CD4-positive, alpha-beta T cell treated with Interleukin-6 for 4 hours (primary cell): ENCODE results near the gene POLR2F.

Experiments used
- DNase-seq: peaks from one replicate; pipeline ENCODE4 v3.0.0-alpha.2; 2020; ENCODE audit warnings: mixed read lengths

POLR2F gene

DNA sequence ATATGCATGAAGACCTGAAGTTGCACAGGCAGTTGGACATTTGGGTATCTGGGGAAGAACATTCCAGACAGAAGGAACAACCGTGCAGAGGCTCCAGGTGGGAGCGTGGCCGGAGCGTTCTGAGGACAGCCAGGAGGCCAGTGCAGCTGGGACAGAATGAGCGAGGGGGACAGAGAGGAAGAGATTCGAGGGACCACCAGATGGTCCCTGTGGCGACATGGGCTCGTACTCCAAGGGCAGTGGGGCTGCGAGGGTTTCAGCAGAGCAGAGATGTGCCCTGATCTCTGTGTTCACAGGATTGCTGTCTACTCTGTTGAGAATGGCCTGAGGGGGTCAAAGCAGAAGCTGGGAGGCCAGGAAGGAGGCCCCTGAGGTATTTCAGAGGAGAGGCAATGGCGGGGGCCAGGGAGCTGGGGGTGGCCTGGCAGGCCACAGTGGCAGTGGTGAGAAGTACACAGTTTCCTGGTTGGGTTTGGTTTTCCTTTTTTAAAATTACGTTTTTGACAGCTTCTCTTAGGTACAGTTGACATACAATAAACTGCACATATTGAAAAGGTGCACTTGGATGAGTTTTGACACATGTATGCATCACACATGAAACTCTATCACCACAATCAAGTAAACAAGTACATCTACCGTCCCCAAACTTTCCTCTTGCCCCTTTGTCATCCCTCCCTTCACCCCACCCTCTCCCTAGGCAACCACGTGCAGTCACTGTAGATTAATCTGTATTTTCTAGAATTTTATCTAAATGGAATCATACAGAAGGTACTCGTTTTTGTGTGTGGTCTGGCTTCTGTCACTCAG lies 55.7 kb downstream of the POLR2F start:
- DNase-seq, result no peak

DNA sequence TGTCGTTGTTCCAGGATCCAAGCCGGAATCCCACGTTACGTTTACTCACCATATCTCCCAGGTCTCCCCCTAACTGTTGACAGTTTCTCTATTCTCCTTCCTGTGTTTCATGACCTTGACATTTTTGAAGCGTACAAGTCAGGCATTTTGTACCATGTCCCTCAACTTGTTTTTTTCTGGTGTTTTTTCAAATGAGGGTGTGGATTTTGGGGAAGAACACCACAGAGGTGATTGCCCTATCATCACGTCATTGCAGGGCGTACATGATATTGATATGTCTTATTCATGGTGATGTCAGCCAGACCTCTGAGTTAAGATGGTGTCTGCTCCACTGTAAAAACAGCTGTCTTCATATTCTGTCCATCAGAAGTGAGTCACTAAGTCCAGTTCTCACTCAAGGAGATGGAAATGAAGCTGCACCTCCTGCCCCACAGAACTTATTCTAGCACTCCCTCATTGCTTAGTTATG lies 59.1 kb downstream of the POLR2F start:
- no peak for DNase-seq

DNA sequence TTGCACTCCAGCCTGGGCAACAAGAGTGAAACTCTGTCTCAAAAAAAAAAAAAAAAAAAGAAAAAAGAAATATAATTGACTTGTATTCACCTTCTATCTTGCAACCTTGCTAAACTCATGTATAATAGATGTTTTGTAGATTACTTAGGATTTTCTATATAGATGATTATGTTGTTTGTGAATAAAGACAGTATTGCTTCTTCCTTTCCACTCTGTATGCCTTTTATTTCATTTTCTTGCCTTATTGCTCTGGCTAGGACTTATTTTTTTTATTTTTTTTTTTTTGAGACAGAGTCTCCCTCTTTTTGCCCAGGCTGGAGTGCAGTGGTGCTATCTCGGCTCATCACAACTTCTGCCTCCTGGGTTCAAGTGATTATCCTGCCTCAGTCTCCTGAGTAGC lies 60.6 kb downstream of the POLR2F start:
- DNase-seq, result no peak

DNA sequence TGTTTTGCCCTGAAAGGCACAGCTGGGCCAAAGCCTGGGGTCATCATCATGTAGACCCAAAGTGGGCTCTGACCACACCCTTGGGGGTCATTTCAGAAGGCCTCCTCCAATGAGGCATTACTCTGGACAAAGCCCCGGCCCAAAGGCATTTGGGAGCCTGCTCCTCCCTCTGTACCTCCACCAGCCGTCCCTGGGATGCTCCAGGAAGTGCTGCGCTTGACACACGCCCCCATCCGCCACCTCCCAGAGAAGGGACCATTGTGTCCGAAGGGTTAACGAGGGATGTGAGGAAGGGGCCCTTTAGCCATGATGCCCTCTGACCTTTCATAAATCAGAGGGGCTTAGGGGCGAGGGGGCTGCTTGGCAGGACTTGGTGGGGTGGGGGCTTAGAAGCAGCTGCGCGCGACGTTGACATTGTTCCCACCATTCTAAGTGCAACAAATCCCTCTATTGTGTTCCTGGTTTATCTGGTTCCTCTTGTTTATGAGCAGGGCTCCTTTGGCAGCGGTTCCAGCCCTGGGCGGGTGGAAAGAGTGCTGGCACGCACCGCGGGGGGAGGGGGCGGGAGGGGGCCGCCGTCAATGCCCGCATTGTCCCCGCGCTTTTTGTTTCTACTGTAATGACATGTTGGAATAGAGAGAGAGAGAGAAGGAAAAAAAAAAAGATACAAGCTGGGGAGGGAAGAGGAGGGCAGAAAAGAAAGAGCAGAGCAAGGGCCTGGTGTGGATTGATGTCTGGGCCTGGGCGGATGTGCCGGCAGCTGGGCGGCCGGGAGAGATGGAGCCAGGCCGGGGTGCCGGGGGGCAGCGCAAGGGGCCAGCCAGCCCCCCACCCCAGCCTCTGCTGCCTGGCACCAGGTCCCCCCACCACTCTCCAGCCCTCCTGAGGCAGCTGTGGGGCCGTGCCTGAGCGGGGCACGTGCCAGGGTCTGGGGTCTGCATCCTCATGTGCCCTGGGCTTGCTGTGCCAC lies 63.0 kb downstream of the POLR2F start:
- DNase-seq, result no peak

DNA sequence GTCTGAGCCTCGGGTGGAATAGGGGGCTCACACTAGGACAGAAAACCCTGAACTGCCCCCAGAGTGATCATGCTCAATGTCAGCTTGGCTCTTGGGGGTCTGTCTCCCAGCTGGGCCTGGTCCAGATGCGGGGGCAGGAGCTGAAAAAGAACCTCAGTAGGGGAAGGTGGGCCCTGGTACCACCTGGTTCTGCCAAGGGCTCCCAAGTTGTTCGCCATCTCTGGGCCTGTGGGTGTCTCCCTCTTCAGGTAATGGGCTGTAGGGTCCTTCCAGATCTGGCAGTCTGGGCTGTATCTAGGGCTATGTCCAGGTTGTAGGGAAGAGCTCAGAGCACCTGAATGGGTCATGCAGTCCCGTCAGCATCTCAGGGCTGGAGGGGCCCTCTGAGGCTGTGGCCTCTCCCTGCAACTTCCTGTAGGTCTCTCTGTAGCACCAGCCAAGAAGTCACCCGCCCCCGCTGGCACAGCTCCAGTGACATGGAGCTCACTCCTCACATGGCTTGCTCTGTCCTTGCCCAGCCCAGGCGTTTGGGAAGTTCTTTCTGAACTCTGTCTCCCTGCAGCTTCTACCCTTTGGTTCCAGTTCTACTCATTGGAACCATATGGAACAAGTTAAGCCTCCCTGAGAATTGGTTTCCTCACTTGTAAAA lies 63.9 kb downstream of the POLR2F start:
- no peak for DNase-seq

DNA sequence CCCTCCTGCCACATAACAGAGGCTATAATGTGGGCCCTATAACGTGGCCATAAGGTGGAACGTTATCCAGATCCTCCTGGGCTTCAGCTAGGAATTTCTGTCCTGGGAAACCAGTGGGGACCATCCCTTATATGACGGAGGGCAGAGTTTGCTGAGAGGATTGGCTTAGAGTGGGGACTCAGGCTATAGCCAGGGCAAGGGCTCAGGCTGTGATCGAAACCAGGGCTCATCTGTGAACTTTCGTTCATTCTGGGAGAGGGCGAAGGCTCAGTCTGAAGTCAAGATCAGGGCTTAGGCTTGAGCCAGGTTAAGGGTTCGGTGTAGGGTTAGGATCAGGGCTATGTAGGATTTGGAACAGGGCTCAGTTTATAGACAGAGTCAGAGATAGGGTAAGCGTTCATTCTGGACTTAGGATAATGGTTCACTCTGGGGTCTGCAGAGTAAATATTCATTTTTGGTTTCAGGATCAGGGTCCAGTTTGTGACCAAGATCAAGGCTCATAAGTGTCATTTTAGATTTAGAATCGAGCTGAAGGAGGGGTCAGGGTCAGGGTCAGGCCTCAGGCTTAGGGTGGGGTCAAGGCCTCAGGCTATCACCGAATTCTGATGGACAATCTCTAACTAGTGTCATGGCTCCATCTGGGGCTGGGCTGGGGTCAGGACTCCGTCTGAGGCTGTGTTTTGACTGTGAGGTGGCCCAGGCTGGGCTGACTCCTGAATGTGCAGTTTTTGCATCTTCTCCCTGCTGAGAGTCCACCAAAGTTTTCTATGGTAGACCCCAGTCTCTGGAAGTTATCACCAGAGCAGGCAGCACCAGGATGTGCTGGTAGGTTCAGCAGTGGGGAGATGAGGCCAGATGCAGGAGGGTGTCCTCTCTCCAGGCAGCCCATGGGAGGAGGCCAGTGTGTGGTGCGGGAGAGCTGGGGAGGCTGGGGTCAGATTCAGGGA lies 64.7 kb downstream of the POLR2F start:
- no peak for DNase-seq
